Measurements from ENCODE around the gene FNTB. TPM values are rescaled to one million over a fixed set of nuclear protein-coding genes. Genes with fewer than 3 reads are reported as not detected.

The FNTB gene
- polyA plus RNA-seq, 1 donor: 35.0 TPM

Other genes starting within 250 kb of the FNTB start
- gene SPTB, start 107.0 kb upstream of the FNTB start, polyA plus RNA-seq (ENCODE audit: insufficient read length): 15.4 TPM
- gene CHURC1, start 72.4 kb upstream of the FNTB start, polyA plus RNA-seq (ENCODE audit: insufficient read length): 63.3 TPM
- gene GPX2, start 44.1 kb upstream of the FNTB start, polyA plus RNA-seq (ENCODE audit: insufficient read length): 1.1 TPM
- gene RAB15, start 14.6 kb upstream of the FNTB start, polyA plus RNA-seq (ENCODE audit: insufficient read length): 27.3 TPM
- 52.7 TPM for gene MAX, start 115.6 kb downstream of the FNTB start, polyA plus RNA-seq (ENCODE audit: insufficient read length)